ENCODE results near the gene EYS.
"Not testable (repeated sequence)": the region's sequence is repeated elsewhere in the genome, so short reads cannot be mapped to it uniquely, and the experiment has no call there.

The EYS gene

DNA sequence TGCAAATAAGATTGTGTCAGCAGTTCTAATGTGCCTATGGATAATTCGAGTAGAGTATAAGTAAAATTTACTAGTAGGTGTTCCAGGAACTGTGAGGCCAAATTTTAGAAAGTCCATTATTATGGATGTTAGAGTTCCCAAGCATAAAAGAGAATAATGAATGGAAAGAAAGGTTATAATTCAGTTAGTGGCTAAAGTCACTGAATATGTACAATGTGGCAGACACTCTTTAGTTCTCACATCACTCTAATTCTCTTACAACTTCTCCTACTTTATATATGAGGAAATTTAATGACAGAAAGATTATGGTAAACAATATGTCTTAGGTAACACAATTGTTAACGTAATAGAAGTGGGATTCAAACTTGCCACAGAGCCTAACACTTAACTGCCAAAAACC, 75.3 kb downstream of the EYS start:
- DNase-seq, result no peak

DNA sequence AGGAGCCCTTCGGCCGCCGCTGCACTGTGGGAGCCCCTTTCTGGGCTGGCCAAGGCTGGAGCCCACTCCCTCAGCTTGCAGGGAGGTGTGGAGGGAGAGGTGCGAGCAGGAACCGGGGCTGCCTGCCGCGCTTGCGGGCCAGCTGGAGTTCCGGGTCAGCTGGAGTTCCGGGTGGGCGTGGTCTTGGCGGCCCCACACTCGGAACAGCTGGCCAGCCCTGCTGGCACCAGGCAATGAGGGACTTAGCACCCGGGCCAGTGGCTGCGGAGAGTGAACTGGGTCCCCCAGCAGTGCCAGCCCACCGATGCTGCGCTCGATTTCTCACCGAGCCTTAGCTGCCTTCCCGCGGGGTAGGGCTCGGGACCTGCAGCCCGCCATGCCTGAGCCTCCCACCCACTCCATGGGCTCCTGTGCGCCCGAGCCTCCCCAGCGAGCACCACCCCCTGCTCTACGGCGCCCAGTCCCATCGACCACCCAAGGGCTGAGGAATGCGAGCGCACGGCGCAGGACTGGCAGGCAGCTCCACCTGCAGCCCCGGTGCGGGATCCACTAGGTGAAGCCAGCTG, 79.5 kb downstream of the EYS start:
- DNase-seq, result not testable (repeated sequence)

DNA sequence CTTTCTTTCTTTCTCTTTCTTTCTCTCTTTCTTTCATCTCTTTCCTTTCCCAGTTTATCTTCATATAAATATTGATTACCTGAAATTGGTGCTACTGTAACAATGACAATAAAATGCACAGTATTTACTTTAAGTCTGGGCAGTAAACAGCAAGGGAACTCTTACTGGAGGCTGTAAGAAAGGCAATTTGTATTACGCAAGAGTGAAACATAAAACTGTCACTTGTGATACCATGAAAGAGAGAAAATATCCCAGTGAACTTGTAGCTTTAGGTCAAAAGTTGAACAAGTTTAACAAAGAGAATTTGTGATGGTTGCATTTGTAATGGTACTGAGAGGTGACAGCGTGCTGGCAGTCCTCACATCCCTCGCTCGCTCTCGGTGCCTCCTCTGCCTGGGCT, 80.0 kb downstream of the EYS start:
- no peak for DNase-seq

DNA sequence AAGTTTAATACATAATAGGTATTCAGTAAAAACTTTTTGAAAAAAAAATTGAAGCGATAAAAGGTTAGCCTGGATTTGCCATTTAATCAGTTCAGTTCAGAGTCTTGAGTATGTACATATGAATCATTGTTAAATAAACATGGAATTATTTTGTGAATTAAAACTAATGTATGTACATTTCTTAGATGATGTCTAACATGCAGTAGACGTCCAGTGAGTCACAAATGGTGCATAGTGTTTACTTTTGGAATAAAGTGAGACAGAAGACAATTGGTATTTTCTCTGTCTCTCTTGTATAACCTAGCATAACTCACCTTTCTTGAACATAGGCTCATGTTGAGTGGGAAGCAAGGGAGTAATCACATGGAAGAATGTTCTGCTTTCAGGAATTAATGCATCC, 83.5 kb downstream of the EYS start:
- no peak for DNase-seq

DNA sequence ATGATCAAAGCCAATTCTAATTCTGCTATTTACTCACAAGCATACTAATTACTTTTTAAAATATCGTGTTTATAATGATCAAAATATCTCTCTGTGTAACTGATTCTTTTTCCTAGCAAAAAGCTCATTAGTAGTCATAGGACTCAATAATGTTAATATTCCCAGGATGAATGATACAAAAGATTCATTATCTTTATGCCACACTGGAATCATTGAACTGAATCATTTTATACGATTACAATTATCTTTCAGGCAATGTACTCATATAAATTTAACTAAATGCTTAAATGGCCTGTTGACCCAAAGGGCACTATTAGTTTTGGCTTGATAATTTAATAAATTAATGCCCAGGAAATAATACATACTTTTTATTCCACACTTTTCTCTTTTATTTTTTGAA, 96.3 kb downstream of the EYS start:
- DNase-seq, result no peak

DNA sequence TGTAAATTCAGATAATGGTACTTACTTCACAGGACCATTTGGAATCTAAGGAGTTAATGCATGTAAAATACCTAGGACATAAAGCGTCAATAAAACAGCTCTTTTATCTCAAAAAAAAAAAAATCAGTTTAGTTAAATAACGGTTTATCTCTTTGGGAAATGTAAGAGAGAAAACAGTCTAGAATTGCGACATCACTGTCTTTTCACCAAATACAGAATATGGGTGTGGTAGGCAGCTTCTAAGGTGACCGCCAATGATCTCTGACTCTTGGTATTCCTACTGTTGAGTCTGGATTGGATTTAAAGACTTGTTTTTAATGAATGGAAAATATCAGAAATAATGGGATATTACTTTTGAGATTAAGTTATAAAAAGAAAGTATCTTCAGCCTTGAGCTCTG, 111.5 kb downstream of the EYS start:
- no peak for DNase-seq

DNA sequence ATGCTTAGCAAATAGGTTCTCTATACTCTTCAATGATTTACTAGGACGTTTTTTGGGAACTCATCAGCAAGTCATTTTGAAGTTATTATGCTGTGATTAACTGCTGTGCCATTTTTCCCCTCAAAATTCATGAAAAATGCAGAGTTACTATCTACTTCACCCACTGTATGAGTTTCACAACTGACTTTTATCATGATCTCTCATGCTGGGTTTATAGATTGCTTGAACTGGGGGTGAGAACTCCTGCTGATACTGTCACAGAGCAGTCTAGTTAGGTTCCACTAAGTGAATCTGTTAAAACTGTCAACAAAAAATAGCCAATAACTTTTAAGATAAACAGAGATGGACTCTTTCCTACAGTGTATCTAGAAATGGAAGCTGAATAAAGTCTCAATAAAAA, 136.7 kb downstream of the EYS start:
- no peak for DNase-seq

DNA sequence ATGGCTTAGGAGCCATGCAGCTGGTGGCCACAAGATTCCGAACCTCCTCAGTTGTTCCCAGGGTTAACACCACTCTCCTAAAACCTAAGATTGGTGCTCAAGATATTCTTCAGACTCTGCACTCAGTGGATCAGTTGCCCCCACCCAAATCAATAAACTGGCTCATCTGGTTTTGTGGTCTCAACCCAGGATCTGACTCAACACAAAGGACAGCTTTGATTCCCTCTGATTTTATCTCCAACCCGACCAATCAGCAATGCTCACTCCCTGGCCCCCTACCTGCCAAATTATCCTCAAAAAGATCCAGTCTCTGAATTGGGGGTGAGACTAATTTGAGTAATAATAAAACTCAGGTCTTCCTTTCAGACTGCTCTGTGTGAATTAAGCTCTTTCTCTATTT, 137.5 kb downstream of the EYS start:
- no peak for DNase-seq

DNA sequence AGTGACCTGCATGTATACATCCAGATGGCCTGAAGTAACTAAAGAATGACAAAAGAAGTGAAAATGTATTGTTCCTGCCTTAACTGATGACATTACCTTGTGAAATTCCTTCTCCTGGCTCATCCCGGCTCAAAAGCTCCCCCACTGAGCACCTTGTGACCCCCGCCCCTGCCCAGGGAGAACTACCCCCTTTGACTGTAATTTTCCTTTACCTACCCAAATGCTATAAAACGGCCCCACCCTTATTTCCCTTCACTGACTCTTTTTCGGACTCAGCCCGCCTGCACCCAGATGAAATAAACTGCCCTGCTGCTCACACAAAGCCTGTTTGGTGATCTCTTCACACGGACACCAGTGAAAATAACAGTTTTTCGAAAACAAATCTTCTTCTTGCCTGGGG, 138.0 kb downstream of the EYS start:
- not testable (repeated sequence) for DNase-seq

DNA sequence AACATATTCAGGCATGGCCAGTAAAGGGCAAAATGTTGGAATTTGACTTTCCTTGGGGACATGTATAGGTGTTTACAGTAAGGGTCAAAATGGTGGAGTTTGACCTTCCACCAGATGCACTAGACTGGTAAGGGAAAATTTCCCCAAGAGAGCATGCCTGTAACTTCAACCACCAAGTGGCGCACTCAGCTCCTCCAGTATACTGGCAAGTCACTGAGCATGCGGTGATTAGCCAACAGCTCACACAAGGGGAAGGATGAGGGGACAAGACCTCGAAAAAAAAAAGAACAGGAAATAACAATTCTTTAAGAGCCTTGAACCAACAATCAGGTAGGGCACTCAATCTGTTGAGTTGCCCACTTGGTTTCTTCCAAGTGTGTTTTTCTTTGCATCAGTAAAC, 140.9 kb downstream of the EYS start:
- DNase-seq, result no peak

DNA sequence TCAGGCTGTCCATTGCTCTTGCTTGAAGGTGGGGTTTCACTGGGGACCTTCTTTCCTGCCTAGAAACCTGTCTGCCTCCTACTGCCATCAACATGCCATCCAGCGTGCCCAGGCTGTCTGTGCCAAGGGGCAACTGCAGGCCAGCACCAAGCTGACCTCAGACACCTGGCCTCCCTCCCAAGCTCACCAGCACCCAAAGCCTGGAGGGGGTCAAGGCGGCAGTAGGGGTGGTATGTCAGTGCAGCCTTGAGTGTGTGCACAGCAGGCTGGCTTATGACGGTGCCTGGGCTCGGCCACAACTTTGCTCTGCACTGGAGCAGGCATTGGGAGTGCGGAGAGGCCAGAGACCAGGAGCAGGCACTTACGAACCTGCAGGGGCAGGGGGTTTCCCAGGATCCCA, 149.0 kb downstream of the EYS start:
- DNase-seq, result no peak

DNA sequence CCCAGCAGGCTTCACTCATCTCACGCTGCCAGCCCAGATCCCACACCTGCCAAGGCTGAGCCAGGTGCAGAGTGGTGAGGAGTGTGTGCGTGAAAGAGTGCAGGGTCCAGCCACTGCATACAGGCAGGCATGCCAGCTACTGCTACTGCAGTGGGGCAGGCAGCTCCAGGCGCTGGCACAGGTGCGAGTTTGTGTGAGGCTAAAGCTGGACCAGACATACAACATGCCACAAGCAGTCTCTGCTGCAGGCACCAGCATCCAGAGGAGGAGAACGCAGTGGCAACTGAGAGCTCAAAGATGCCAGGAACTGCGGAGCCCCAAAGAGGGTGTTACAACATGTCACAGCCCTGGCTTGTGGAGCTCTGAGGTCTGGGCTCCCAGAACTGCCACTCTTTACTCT, 149.8 kb downstream of the EYS start:
- DNase-seq, result no peak

DNA sequence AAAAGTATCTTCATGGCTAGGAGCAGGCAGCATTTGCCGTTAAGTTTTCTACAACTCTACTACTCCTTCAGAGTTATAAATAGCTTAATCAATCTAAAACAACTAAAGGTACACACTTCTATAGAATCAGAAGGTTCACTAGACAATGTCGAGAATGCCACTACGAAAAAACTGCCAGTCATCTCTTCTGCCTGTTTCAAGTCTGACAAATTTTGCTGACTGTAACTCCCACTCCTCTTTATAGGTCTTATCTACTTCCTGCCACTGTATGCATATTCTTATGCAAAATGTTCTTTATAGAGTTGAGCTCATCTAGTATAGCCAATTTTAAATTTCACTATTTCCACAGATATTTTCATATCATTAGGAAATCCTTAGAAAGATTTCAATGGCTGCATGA, 160.1 kb downstream of the EYS start:
- no peak for DNase-seq

DNA sequence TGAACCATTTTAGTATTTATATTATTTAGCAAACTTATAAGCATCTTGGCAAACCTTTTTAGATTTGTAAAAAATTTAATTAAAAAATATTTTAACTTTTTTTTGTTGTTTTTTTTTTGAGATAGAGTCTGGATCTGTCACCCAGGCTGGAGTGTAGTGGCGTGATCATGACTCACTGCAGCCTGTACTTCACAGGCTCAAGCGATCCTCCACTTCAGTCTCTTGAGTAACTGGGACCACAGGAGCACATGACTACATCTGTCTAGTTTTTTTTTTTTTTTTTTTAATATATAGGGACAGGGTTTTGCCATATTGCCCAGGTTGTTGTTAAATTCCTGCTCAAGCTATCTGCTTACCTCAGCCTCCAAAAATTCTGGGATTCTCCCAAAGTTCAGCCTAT, 161.1 kb downstream of the EYS start:
- no peak for DNase-seq

DNA sequence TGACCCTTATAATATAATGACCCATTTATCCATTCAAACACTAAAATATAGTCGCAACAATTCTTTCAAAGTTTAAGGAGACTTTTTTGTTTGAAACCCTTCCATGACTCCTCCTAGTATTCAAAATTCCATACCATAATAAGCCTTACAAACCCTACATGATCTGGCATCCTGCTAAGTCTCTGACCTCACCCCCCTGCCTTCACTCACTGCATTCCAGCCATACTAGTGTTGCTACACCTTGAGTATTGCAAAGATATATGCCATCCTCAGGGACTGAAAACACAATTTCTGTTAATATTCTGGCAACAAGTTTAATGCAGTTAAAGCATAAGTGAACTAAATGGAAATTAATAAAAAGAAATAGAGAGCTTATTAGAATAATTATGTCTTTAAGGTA, 168.4 kb downstream of the EYS start:
- DNase-seq, result no peak

DNA sequence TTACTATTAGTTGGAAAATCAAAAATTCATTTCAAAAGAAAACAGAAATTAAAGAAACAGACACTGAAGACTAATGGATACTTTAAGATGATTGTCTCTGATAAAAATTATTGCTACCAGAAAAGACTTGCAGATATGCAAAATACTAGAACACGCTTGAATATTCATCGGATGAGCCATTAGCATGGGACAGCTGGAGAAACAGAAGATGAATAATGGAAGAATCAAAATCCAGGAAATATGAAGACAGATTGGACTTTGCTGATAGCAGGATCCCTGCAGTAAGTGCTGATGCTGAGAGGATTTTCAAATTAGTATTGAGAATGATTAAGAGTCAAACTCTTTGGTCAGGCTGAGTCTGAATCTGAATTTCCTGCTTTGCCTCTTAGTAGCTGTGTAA, 169.4 kb downstream of the EYS start:
- DNase-seq, result no peak

DNA sequence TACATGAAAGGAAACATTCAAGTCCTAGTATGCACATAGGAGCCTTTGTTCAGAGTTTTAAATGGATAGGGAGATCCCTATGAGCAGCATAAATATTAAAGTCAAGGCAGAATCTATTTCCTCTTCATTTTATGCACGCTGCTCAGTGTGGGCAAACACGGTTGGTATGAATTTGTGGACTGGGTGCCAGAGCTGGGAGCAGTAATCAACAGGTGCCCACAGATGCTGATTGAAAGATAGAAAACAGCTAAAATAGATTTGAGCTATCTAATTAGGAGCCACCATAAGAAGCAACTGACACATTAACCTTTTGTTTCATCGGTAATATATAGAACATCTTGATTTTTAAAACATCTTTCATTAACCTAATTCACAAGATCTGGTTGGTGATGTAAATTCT, 175.5 kb downstream of the EYS start:
- DNase-seq, result no peak

DNA sequence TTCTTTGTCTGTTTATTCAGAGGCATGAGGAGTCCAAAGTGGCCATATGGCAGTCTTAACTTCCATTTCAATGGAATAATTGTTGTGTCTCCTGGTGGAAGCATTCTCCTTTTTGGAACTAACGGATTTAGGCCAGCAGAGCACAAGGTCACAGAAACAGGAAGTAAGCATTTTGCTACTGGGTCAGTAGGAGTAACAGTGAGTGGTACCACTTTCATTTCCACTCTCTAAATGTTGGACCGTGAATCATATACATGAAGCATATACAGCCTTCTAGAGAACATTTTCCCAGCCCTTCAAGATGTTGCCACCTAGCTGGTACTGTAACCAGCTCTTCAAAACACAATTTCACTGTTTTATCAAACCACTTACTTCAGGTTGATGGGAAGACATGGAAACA, 182.8 kb downstream of the EYS start:
- DNase-seq, result no peak

DNA sequence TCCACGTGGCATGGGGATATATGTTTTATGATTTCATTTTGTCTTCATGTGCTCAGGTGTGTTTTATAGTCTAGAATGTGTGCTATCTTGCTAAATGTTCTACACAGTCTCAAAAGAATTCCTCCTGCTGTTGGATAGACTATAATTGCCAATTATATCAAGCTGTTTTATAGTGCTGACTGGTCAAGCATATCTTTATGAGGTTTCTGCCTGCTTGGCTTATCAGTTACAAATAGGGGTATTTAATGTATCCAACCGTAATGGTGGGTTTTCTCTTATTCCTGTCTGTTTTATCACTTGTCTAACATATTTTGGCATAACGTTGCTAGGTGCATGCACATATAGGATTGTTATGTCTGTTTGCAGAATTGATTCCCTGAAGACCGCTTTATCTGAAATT, 201.3 kb downstream of the EYS start:
- no peak for DNase-seq

DNA sequence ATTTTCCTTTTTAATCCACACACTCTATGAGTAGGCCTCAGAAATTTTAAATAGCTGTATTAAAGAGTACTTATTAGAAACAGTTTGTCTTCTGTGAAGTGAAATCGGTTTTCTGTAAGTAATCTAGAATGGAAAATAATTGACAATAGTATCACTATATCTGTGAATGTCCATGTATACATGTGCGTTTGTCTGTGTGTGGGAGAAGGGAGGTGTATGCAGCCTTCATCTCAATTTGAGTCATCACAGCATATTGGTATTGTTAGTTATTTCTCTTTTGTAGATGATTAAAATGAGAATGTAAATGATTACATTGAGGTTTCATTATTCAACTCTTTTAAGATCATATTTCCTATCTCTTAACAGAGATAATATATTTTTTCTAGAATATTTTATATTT, 206.0 kb downstream of the EYS start:
- DNase-seq, result no peak

DNA sequence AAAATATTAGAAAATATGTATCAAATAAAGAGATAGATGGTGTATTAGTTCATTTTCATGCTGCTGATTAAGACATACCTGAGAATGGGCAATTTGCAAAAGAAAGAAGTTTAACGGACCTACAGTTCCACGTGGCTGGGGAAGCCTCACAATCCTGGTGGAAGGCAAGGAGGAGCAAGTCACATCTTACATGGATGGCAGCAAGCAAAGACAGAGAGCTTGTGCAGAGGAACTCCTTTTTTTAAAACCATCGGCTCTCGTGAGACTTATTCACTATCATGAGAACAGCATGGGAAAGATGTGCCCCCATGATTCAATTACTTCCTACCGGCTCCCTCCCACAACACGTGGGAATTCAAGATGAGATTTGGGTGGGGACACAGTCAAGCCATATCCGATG, 223.4 kb downstream of the EYS start:
- DNase-seq, result not testable (repeated sequence)

DNA sequence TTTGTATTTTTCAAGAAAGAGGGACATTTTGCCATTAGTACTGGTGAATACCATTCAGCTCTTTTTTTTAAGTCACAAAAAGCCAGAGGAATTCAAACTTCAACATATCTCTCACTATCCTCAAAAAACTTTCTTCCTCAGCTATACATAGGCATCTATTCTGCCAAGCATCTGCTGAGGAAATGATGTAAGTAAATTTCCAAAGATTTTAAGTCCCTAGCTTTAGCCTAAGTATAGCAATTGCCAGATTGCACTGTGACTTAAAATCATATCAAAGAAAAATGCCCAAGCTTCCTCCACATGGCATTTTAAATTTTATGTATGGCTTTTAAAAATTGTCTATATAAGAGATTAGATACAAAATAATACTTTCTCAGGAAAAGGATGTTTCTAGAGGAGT, 237.4 kb downstream of the EYS start:
- no peak for DNase-seq

DNA sequence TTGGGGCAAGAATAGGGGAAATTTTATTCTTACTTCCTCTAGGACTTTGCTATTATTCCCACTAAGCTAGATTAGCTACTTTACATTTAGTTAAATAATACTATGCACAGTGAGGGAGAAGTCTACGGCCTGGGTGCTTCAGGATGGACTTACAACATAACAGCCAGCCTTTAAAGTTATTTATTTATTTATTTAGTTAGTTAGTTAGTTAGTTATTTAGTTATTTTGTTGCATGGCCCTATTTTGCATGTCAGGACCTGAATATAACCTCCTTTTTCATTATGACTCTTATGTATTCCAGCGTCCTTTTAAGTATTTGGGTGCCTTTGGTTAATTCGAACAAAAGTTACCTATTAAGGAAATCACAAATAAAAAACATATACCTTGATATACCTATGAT, 238.7 kb downstream of the EYS start:
- DNase-seq, result no peak

DNA sequence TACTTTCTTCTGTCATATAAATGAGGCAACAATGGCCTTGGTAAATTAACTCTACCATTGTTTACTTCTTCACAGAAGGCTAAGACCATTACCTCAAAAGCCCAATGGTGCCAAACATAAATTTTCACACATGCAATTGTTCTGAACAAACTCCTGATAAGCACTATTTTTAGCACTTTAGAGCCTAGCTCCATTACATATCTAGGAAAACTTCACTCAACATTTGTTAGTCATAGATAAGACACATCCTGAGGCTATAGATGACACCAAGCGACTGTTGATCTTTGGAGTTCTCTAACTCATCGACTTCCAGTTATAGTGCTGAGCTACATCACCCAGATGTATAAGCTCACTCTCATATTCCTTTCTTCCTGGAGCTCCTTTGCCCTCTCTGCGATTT, 245.9 kb downstream of the EYS start:
- DNase-seq, result no peak

DNA sequence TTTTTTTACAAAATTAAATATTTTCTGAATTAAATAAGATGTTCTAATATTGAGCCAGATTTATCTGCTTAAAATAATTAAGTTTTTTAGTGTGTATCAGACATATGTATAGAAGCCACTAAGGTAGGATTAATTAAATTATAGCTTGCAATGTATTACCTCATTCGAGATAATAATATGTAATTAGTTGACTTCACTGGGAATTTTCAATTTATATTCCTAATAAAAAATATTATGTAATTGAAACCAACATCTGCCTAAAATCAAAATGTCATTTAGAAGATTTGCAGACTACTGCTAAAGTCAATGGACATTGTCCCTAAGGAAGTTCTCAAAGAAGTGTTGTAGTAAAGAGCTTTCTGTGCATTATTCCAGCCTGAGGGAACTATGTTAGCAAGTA, 254.7 kb downstream of the EYS start:
- no peak for DNase-seq

DNA sequence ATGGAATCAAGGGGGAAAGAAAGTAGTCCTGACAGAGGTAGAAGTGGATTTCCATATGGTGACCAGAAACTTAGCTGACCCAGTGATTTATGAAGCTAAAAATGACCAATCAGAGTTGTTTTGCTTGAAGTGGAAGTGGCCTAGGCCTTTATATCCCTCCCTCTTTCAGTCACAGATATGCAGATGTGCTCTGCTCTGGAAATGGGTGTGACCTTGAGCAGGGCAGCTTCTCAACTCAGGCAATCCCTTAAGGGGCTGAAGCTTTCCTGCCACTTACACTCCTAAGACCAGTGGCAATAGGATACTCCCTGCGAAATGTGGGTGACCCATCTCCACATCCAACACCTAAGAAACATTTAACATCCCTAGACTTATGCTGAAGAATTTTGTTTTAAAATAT, 256.6 kb downstream of the EYS start:
- DNase-seq, result no peak
